Stimulated activated CD4-positive, alpha-beta T cell treated with anti-CD3 and anti-CD28 coated beads, TNF-alpha, amount 100 ng/mL, for 48 hours (primary cell): Measurements from ENCODE around the gene ADCY6.

ENCODE experiments used
- DNase-seq, 3 donors: peaks; one replicate each; pipeline ENCODE4 v3.0.0-alpha.2; 2020; ENCODE audit warnings: low read depth in 3 of 3

Gene ADCY6

GRCh38 chr12:48815126-48816110 lies 26.5 kb upstream of the ADCY6 start:
- DNase-seq, result peak in 2 of 3 donors; percentile 16 to 41

GRCh38 chr12:48814262-48815125 lies 25.6 kb upstream of the ADCY6 start:
- peak; percentile 49 to 78 (median 72) for DNase-seq

GRCh38 chr12:48813465-48814261 lies 24.8 kb upstream of the ADCY6 start:
- no peak for DNase-seq

GRCh38 chr12:48812389-48812788 lies 23.5 kb upstream of the ADCY6 start:
- no peak for DNase-seq

- no peak for DNase-seq
Observed at GRCh38 chr12:48811437-48812090, 22.7 kb upstream of the ADCY6 start.

- DNase-seq, result no peak
Observed at GRCh38 chr12:48810903-48811431, 22.1 kb upstream of the ADCY6 start.

- DNase-seq, result no peak
Observed at GRCh38 chr12:48807981-48808380, 19.1 kb upstream of the ADCY6 start.

GRCh38 chr12:48803675-48804074 lies 14.8 kb upstream of the ADCY6 start:
- DNase-seq, result no peak

GRCh38 chr12:48800971-48801370 lies 12.1 kb upstream of the ADCY6 start:
- DNase-seq, result no peak

- no peak for DNase-seq
Observed at GRCh38 chr12:48800457-48800856, 11.6 kb upstream of the ADCY6 start.

- DNase-seq, result no peak
Observed at GRCh38 chr12:48796976-48797375, 8.1 kb upstream of the ADCY6 start.

- DNase-seq, result peak in 2 of 3 donors; percentile 27 to 30
Observed at GRCh38 chr12:48795550-48796455, 6.9 kb upstream of the ADCY6 start.

GRCh38 chr12:48794870-48795269 lies 6.0 kb upstream of the ADCY6 start:
- DNase-seq, result no peak

- DNase-seq, result no peak
Observed at GRCh38 chr12:48793696-48794095, 4.8 kb upstream of the ADCY6 start.

- no peak for DNase-seq
Observed at GRCh38 chr12:48789858-48790326, 1.0 kb upstream of the ADCY6 start.

- no peak for DNase-seq
Observed at GRCh38 chr12:48788524-48788853, 400 bp downstream of the ADCY6 start.

GRCh38 chr12:48787791-48788523 lies 932 bp downstream of the ADCY6 start:
- DNase-seq, result no peak

- DNase-seq, result no peak
Observed at GRCh38 chr12:48786591-48787544, 2.0 kb downstream of the ADCY6 start.
